Measurements from ENCODE around the gene CHST7. TPM values are rescaled to one million over a fixed set of nuclear protein-coding genes. Genes with fewer than 3 reads are reported as not detected.
A peak's percentile ranks its signal among the peaks of the same experiment; 100 is the strongest.

CHST7 gene
- total RNA-seq, 2 experiments from 2014 or later = 2.5 to 2.8 TPM

- no peak for ATAC-seq
- DNase-seq = no peak
- intact Hi-C loops (cut with micrococcal nuclease) = no loop called here
- no peaks in the 10 kb centered on the region for H3K27me3 Mint-ChIP-seq
- peaks cover 2% of the 10 kb centered on the region for H3K36me3 Mint-ChIP-seq (ENCODE audit: low read depth)
- no peak overlapping the region for H3K27ac Mint-ChIP-seq
- no peaks in the 10 kb centered on the region for H3K9me3 Mint-ChIP-seq
- no peak overlapping the region for H3K4me3 Mint-ChIP-seq
- peaks cover 17% of the 10 kb centered on the region for H3K4me1 Mint-ChIP-seq (ENCODE audit: low read depth)
- ChIA-PET POLR2A (interaction anchor here (0.8 kb wide), 1 partner anchor 29 kb away, joined by 3 read pairs; no protein-coding TSS in a partner anchor), CTCF (interaction anchor here (0.9 kb wide), 1 partner anchor 13 kb away, joined by 3 read pairs; no protein-coding TSS in a partner anchor)
- TF ChIP-seq, protein P1, sequence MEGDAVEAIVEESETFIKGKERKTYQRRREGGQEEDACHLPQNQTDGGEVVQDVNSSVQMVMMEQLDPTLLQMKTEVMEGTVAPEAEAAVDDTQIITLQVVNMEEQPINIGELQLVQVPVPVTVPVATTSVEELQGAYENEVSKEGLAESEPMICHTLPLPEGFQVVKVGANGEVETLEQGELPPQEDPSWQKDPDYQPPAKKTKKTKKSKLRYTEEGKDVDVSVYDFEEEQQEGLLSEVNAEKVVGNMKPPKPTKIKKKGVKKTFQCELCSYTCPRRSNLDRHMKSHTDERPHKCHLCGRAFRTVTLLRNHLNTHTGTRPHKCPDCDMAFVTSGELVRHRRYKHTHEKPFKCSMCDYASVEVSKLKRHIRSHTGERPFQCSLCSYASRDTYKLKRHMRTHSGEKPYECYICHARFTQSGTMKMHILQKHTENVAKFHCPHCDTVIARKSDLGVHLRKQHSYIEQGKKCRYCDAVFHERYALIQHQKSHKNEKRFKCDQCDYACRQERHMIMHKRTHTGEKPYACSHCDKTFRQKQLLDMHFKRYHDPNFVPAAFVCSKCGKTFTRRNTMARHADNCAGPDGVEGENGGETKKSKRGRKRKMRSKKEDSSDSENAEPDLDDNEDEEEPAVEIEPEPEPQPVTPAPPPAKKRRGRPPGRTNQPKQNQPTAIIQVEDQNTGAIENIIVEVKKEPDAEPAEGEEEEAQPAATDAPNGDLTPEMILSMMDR (IDR thresholded peaks at IDR 0.05) = no peak
Measured at GRCh38 chrX:46567388-46567787, 6.2 kb upstream of the CHST7 start.

- Mint-ChIP-seq H3K27me3 (no peaks in the 10 kb centered on the region), H3K4me3 (no peak overlapping the region), H3K27ac (no peak overlapping the region), H3K36me3 (ENCODE audit: low read depth) (no peaks in the 10 kb centered on the region), H3K9me3 (no peaks in the 10 kb centered on the region), H3K4me1 (ENCODE audit: low read depth) (peaks cover 21% of the 10 kb centered on the region)
- ChIA-PET CTCF (interaction anchor here (1.1 kb wide), 1 partner anchor 72 kb away, joined by 3 read pairs; no protein-coding TSS in a partner anchor), POLR2A (interaction anchor here (0.7 kb wide), 1 partner anchor 390 kb away, joined by 3 read pairs; no protein-coding TSS in a partner anchor)
- intact Hi-C loops (cut with micrococcal nuclease) = no loop called here
- TF ChIP-seq, protein P1 (IDR thresholded peaks at IDR 0.05) = no peak
- DNase-seq (no peak), ATAC-seq (no peak)
Measured at GRCh38 chrX:46569621-46570020, 3.9 kb upstream of the CHST7 start.

GRCh38 chrX:46571423-46572339, 1.9 kb upstream of the CHST7 start:
- Mint-ChIP-seq H3K4me3 (peak overlapping the region; percentile 75), H3K9me3 (no peaks in the 10 kb centered on the region), H3K27me3 (peaks cover 3% of the 10 kb centered on the region), H3K36me3 (ENCODE audit: low read depth) (no peaks in the 10 kb centered on the region), H3K4me1 (ENCODE audit: low read depth) (peaks cover 31% of the 10 kb centered on the region), H3K27ac (peak overlapping the region; percentile 91)
- ChIA-PET POLR2A (interaction anchor here (0.6 to 1.1 kb wide), 5 partner anchors 27 to 721 kb away, joined by 3 to 4 read pairs (median 3); partner anchors contain the start of genes NDUFB11 and RBM10), CTCF (interaction anchor here (0.7 to 1.4 kb wide), 7 partner anchors 10 to 266 kb away, joined by 3 to 4 read pairs (median 3); no protein-coding TSS in a partner anchor)
- DNase-seq (no peak), ATAC-seq (no peak)
- intact Hi-C loops (cut with micrococcal nuclease) = loop anchor here (2.0 kb wide), 1 partner anchor 27 kb away; the partner anchor contains the start of gene ZNF674
- TF ChIP-seq, protein P1 (IDR thresholded peaks at IDR 0.05) = no peak

- peak; percentile 56 for ATAC-seq
Measured at GRCh38 chrX:46572340-46572936, 1.1 kb upstream of the CHST7 start.

More at GRCh38 chrX:46572340-46572936, 1.1 kb upstream of the CHST7 start:
- Mint-ChIP-seq H3K4me3 (peak overlapping the region; percentile 75), H3K9me3 (no peaks in the 10 kb centered on the region), H3K36me3 (ENCODE audit: low read depth) (no peaks in the 10 kb centered on the region), H3K27me3 (peaks cover 3% of the 10 kb centered on the region), H3K27ac (peak overlapping the region; percentile 91), H3K4me1 (ENCODE audit: low read depth) (peaks cover 37% of the 10 kb centered on the region)
- DNase-seq = peak; percentile 59
- TF ChIP-seq, protein P1 (IDR thresholded peaks at IDR 0.05) = no peak
- ChIA-PET CTCF (interaction anchor here (0.7 to 1.4 kb wide), 8 partner anchors 11 to 266 kb away, joined by 3 to 4 read pairs (median 3); no protein-coding TSS in a partner anchor), POLR2A (interaction anchor here (0.8 to 1.1 kb wide), 3 partner anchors 28 to 572 kb away, joined by 3 to 4 read pairs (median 3); partner anchors contain the start of genes NDUFB11 and RBM10)
- intact Hi-C loops (cut with micrococcal nuclease) = loop anchor here (2.0 kb wide), 1 partner anchor 28 kb away; the partner anchor contains the start of gene ZNF674

Data from activated CD8-positive, alpha-beta T cell treated with anti-CD3 and anti-CD28 coated beads for 36 hours (primary cell).